ENCODE measurements around the gene LRRC28.

LRRC28 gene

GRCh38 chr15:99283717-99284116 lies 32.4 kb downstream of the LRRC28 start:
- Histone ChIP-seq H4K20me1 (ENCODE audit: control insufficient read depth, insufficient read depth, low read depth, low read length) (no peaks in the 10 kb centered on the region), H3K4me1 (ENCODE audit: control insufficient read depth, low read length) (peaks cover 12% of the 10 kb centered on the region), H3F3A (ENCODE audit: control insufficient read depth, insufficient read depth) (peaks cover 4% of the 10 kb centered on the region; the same call in 1 of the 2 replicates), H3K4me2 (ENCODE audit: low read length) (no peak overlapping the region), H3K9me2 (replicated peaks; ENCODE audit: control insufficient read depth, low read length) (no peaks in the 10 kb centered on the region), H3K4me3 (ENCODE audit: low read length) (no peak overlapping the region), H3K9me3 (ENCODE audit: control insufficient read depth, insufficient read depth, low read length) (no peaks in the 10 kb centered on the region), H3K27me3 (ENCODE audit: control insufficient read depth, low read length) (no peaks in the 10 kb centered on the region), H3K79me2 (ENCODE audit: control insufficient read depth, low read length) (no peaks in the 10 kb centered on the region), H3K27ac (ENCODE audit: low read depth, low read length) (no peak overlapping the region), H3K36me3 (ENCODE audit: control insufficient read depth, low read length) (no peaks in the 10 kb centered on the region)
- TF ChIP-seq, protein P1, sequence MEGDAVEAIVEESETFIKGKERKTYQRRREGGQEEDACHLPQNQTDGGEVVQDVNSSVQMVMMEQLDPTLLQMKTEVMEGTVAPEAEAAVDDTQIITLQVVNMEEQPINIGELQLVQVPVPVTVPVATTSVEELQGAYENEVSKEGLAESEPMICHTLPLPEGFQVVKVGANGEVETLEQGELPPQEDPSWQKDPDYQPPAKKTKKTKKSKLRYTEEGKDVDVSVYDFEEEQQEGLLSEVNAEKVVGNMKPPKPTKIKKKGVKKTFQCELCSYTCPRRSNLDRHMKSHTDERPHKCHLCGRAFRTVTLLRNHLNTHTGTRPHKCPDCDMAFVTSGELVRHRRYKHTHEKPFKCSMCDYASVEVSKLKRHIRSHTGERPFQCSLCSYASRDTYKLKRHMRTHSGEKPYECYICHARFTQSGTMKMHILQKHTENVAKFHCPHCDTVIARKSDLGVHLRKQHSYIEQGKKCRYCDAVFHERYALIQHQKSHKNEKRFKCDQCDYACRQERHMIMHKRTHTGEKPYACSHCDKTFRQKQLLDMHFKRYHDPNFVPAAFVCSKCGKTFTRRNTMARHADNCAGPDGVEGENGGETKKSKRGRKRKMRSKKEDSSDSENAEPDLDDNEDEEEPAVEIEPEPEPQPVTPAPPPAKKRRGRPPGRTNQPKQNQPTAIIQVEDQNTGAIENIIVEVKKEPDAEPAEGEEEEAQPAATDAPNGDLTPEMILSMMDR (IDR thresholded peaks at IDR 0.05; ENCODE audit: low read depth, low read length, poor library complexity, severe bottlenecking), result no peak
- TF ChIP-seq EZH2phosphoT487 (IDR thresholded peaks at IDR 0.05; ENCODE audit: borderline replicate concordance, low read length), result no peak

DNA sequence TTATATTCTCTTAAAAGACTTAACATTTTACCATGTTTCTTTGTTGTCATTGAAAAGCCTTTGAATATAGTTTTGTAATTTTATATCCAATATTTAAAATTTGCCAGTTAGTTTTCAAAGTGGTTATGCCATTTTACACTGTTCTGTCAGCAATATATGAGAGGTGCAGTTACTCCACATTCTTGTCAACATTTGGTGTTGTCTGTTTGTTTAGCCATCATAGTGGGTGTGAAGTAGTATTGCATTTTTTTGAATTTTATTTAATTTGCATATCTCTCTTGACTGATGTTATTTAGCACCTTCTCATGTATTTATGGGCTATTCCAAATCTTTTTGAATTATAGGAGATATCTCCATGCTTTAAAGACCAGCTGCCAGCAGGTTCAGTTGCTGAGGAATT lies 40.4 kb downstream of the LRRC28 start:
- Histone ChIP-seq H3K79me2 (ENCODE audit: control insufficient read depth, low read length) (no peaks in the 10 kb centered on the region), H3K9me3 (ENCODE audit: control insufficient read depth, insufficient read depth, low read length) (no peaks in the 10 kb centered on the region), H3K4me1 (ENCODE audit: control insufficient read depth, low read length) (no peaks in the 10 kb centered on the region), H3K27me3 (ENCODE audit: control insufficient read depth, low read length) (no peaks in the 10 kb centered on the region), H3K4me3 (ENCODE audit: low read length) (no peak overlapping the region), H4K20me1 (ENCODE audit: control insufficient read depth, insufficient read depth, low read depth, low read length) (no peaks in the 10 kb centered on the region), H3K4me2 (ENCODE audit: low read length) (no peak overlapping the region), H3K36me3 (ENCODE audit: control insufficient read depth, low read length) (peaks cover 19% of the 10 kb centered on the region), H3F3A (ENCODE audit: control insufficient read depth, insufficient read depth) (peaks cover 4% of the 10 kb centered on the region; the same call in 1 of the 2 replicates), H3K9me2 (replicated peaks; ENCODE audit: control insufficient read depth, low read length) (no peaks in the 10 kb centered on the region), H3K27ac (ENCODE audit: low read depth, low read length) (no peak overlapping the region)
- no peak for TF ChIP-seq EZH2phosphoT487 (IDR thresholded peaks at IDR 0.05; ENCODE audit: borderline replicate concordance, low read length)
- TF ChIP-seq, protein P1 (IDR thresholded peaks at IDR 0.05; ENCODE audit: low read depth, low read length, poor library complexity, severe bottlenecking), result no peak

DNA sequence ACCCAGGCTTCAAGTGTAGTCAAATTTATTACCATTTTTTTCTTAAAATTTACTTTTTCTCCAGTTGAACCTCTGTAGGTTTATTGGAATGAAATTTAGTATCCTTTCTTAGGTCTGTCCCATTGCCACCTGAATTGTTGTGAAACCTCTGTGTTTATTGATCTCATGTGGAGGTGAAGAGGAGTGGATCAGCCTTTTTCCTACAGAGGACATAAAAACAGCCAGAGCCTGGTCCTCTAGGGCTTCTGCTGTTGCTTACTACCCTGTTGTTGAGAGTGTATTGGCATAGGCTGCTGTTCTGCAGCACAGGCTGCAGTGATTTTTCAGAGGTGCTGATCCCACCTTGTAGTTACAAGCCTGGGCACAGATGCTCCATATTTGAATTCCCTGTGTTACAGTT lies 44.6 kb downstream of the LRRC28 start:
- H3K9me2 ChIP-seq (replicated peaks; ENCODE audit: control insufficient read depth, low read length), result no peaks in the 10 kb centered on the region
- H3K79me2 ChIP-seq (ENCODE audit: control insufficient read depth, low read length), result no peaks in the 10 kb centered on the region
- no peaks in the 10 kb centered on the region for H4K20me1 ChIP-seq (ENCODE audit: control insufficient read depth, insufficient read depth, low read depth, low read length)
- H3F3A ChIP-seq (ENCODE audit: control insufficient read depth, insufficient read depth), result no peaks in the 10 kb centered on the region
- no peak overlapping the region for H3K4me2 ChIP-seq (ENCODE audit: low read length)
- H3K4me1 ChIP-seq (ENCODE audit: control insufficient read depth, low read length), result no peaks in the 10 kb centered on the region
- TF ChIP-seq, protein P1 (IDR thresholded peaks at IDR 0.05; ENCODE audit: low read depth, low read length, poor library complexity, severe bottlenecking), result no peak
- TF ChIP-seq EZH2phosphoT487 (IDR thresholded peaks at IDR 0.05; ENCODE audit: borderline replicate concordance, low read length), result no peak
- peaks cover 19% of the 10 kb centered on the region for H3K36me3 ChIP-seq (ENCODE audit: control insufficient read depth, low read length)
- no peaks in the 10 kb centered on the region for H3K9me3 ChIP-seq (ENCODE audit: control insufficient read depth, insufficient read depth, low read length)
- H3K27me3 ChIP-seq (ENCODE audit: control insufficient read depth, low read length), result no peaks in the 10 kb centered on the region
- no peak overlapping the region for H3K4me3 ChIP-seq (ENCODE audit: low read length)
- no peak overlapping the region for H3K27ac ChIP-seq (ENCODE audit: low read depth, low read length)

Measured in DOHH2 (cell line).